Gastroesophageal sphincter (tissue), 4 donors: ENCODE measurements around the gene CPNE7. TPM values are rescaled to one million over a fixed set of nuclear protein-coding genes. Genes with fewer than 3 reads are reported as not detected.

Source experiments
- ATAC-seq: fragments of 150-250 bp; one replicate; pipeline ENCODE4 v1.9.1; 2016; ENCODE audit warnings: mild to moderate bottlenecking, moderate library complexity
- H3K27ac ChIP-seq, 4 donors: fragments of 200-600 bp; sonication (generic) in 3 of 4; 1 replicate in 3 of 4; 2 replicates in 1 of 4; pipeline ENCODE4 v1.5.1; 2016 to 2019
- H3K27me3 ChIP-seq: fragments of 200-600 bp; sonication (generic); one replicate; pipeline ENCODE4 v1.5.1; 2019
- H3K36me3 ChIP-seq, 2 donors: fragments of 200-600 bp; sonication (generic); one replicate each; pipeline ENCODE4 v1.5.1; 2019; ENCODE audit warnings: control low read depth in 1 of 2
- H3K4me1 ChIP-seq, 3 donors: fragments of 200-600 bp; sonication (generic); 1 replicate in 2 of 3; 2 replicates in 1 of 3; pipeline ENCODE4 v1.5.1; 2016 to 2019; ENCODE audit warnings: control low read depth in 2 of 3
- H3K4me3 ChIP-seq, 2 donors: fragments of 200-600 bp; sonication (generic); one replicate each; pipeline ENCODE4 v1.5.1; 2019; ENCODE audit warnings: mild to moderate bottlenecking in 1 of 2, moderate library complexity in 1 of 2
- H3K9me3 ChIP-seq, 3 donors: fragments of 200-600 bp; sonication (generic); one replicate each; pipeline ENCODE4 v1.5.1; 2017 to 2019; ENCODE audit warnings: control low read depth in 2 of 3
- EP300 ChIP-seq: sonication (generic); formaldehyde crosslinking; IDR thresholded peaks from one replicate; pipeline ENCODE4 v1.6.1; 2017; ENCODE audit warnings: antibody characterized with exemption, mild to moderate bottlenecking
- POLR2A ChIP-seq, 2 donors: fragments of 450-650 bp; IDR thresholded peaks; one replicate each; pipeline ENCODE4 v1.6.1; 2017; ENCODE audit warnings: antibody characterized with exemption in 2 of 2, mild to moderate bottlenecking in 2 of 2, moderate library complexity in 1 of 2
- POLR2AphosphoS5 ChIP-seq: sonication (generic); formaldehyde crosslinking; IDR thresholded peaks from one replicate; pipeline ENCODE4 v1.6.1; 2017; ENCODE audit warnings: antibody characterized with exemption
- WGBS, 2 donors: methylation state at CpG; one replicate each; pipeline ENCODE4 v1.1.5; 2018; ENCODE audit warnings: low coverage in 1 of 2; 5-methylcytosine and 5-hydroxymethylcytosine counted together
- total RNA-seq, 4 donors: library from RNA; depleted of rRNA; stranded (reverse); fragments of >200 nt; gene quantifications; one replicate each; pipeline ENCODE4 v1.1.0, GENCODE V29; 2016
- TF ChIP-seq, protein P1 (sequence below), 4 experiments: fragments of 200-600 bp in 2 of 4; fragments of 450-650 bp in 2 of 4; sonication (generic) in 1 of 4; IDR thresholded peaks; one replicate each; pipeline ENCODE4 v1.5.1; 2017 to 2019; ENCODE audit warnings: antibody characterized with exemption in 4 of 4, mild to moderate bottlenecking in 2 of 4, moderate library complexity in 2 of 4

The CPNE7 gene
- total RNA-seq, 4 donors from 2014 or later = 0.67 to 1.8 TPM; not detected in 2

DNA sequence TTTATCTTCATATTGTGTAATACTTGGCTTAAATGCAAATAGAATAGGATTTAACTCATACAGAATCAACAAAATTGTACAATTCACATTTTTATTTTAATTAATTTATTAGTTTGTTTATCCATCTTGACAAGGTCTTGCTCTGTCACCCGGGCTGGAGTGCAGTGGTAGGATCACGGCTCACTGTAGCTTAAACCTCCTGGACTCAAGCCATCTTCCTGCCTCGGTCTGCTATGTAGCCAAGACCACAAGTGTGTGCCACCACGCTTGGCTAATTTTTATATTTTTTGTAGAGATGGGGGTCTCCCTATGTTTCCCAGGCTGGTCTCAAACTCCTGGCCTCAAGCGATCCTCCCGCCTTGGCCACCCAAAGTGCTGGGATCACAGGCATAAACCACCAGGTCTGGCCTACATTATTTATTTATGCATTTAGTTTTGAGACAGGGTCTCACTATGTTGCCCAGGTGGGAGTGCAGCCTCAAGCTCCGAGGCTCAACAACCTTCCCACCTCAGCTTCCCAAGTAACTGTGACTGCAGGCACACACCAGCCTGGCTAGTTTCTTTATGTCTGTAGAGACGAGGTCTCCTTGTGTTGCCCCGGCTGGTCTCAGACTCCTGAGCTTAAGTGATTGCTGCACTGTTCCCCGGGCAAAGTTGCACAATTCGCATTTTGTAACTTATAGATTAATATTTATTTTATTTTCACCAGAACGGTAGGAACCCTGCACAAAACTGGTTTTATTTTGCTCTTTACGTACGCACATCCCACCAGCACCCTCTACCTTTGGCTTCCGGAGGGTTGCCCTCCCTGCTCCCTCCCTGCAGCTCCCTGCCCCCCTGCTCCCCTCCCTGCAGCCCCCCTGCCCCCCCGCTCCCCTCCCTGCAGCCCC is 42.8 kb downstream of the CPNE7 start:
- Histone ChIP-seq H3K36me3 (no peaks in the 10 kb centered on the region), H3K4me1 (no peaks in the 10 kb centered on the region), H3K4me3 (no peak overlapping the region), H3K27ac (no peak overlapping the region), H3K9me3 (no peaks in the 10 kb centered on the region), H3K27me3 (peaks cover 91% of the 10 kb centered on the region)
- TF ChIP-seq EP300 (no peak), POLR2A (IDR thresholded peaks at IDR 0.05) (no peak), POLR2AphosphoS5 (no peak)
- TF ChIP-seq, protein P1, sequence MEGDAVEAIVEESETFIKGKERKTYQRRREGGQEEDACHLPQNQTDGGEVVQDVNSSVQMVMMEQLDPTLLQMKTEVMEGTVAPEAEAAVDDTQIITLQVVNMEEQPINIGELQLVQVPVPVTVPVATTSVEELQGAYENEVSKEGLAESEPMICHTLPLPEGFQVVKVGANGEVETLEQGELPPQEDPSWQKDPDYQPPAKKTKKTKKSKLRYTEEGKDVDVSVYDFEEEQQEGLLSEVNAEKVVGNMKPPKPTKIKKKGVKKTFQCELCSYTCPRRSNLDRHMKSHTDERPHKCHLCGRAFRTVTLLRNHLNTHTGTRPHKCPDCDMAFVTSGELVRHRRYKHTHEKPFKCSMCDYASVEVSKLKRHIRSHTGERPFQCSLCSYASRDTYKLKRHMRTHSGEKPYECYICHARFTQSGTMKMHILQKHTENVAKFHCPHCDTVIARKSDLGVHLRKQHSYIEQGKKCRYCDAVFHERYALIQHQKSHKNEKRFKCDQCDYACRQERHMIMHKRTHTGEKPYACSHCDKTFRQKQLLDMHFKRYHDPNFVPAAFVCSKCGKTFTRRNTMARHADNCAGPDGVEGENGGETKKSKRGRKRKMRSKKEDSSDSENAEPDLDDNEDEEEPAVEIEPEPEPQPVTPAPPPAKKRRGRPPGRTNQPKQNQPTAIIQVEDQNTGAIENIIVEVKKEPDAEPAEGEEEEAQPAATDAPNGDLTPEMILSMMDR (IDR thresholded peaks at IDR 0.05) = no peak
- no peak for ATAC-seq
- 30 to 31% methylated on average over 12 to 15 of the region's 16 CpGs for WGBS, 2 donors

DNA sequence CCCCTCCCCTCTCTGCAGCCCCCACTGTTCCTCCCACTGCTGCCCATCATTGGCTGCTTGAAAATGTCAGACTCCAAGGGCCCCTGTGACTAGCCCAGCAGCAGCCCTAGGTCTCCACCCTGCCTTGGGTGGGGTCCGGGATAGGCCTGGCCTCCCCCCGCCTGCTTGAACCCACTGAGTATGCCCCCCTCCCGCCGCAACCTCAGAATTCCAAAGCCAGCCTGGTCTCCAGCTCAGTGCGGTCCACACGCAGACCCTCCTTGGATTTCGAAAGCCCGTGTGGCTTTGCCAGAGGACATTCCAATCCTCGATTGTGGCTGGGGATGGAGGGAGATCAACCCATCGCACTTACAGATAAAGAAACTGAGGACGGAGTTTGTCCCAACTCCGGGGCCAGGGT is 44.3 kb downstream of the CPNE7 start:
- no peaks in the 10 kb centered on the region for H3K4me1 ChIP-seq
- no peaks in the 10 kb centered on the region for H3K36me3 ChIP-seq
- H3K9me3 ChIP-seq = no peaks in the 10 kb centered on the region
- no peak for TF ChIP-seq EP300
- TF ChIP-seq, protein P1 (IDR thresholded peaks at IDR 0.05) = no peak
- TF ChIP-seq POLR2AphosphoS5 = no peak
- TF ChIP-seq POLR2A (IDR thresholded peaks at IDR 0.05) = no peak
- WGBS, 2 donors = no CpG with 5 or more reads among the region's 12 CpGs
- ATAC-seq = no peak
- H3K4me3 ChIP-seq = no peak overlapping the region
- no peak overlapping the region for H3K27ac ChIP-seq
- H3K27me3 ChIP-seq = peaks cover 90% of the 10 kb centered on the region

DNA sequence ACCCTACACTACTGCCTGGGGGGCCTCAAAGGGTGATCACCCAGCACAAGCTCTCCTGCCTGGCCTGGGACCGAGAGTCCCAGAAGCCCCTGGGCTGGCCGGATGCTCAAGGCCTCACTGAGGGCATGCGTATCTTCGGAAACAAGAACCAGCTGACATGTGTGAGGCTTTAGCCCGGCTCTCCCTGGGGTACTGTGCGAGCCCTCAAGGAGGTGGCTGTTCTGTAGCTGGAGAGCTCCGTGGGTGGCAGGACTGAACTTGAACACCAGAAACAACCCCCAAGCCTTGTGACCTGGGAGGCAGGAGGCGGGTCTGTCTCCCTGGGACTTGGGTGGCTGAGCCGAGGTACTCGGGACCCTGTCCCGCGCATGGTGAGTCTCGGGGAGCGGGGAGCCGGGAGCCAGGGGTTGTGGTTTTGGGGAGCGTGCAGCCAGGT is 44.9 kb downstream of the CPNE7 start:
- no peak for TF ChIP-seq EP300
- no peak for ATAC-seq
- Histone ChIP-seq H3K27ac (no peak overlapping the region), H3K4me3 (no peak overlapping the region), H3K9me3 (no peaks in the 10 kb centered on the region), H3K27me3 (peaks cover 90% of the 10 kb centered on the region), H3K36me3 (no peaks in the 10 kb centered on the region), H3K4me1 (no peaks in the 10 kb centered on the region)
- 78% methylated on average over 3 of the region's 16 CpGs; no CpG with 5 or more reads in 1 of the 2 donors for WGBS, 2 donors

DNA sequence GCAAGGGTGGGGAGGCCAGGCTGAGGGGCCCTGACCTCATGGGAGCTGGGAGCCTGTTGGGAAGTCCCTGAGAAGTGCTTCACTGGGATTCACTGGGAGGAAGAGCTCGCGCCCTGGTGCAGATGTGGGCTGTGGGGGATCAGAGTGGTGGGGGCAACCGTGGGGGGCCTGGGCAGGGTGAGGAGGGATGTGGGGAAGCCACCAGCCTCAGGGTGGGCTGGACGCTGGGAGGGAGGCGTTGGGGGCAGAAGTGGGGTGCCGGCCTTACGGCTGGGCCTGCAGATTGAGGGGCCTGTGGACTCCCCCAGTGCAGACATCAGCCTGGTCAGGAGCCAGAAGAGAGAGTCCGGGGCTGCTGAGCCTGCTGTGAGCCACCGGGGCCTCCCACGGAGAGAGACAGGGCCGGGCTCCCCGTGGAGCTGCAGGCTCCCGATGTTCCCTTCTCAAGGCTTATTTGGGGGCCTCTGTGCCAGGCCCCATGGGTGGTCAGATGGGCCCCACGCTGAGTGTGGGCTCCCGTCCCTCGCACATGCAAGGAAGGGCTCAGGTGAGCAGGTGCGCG is 45.7 kb downstream of the CPNE7 start:
- Histone ChIP-seq H3K27me3 (peaks cover 84% of the 10 kb centered on the region), H3K27ac (no peak overlapping the region), H3K4me3 (no peak overlapping the region), H3K4me1 (no peaks in the 10 kb centered on the region), H3K36me3 (no peaks in the 10 kb centered on the region), H3K9me3 (no peaks in the 10 kb centered on the region)
- TF ChIP-seq, protein P1 (IDR thresholded peaks at IDR 0.05) = no peak
- TF ChIP-seq POLR2A (IDR thresholded peaks at IDR 0.05) (no peak), EP300 (no peak), POLR2AphosphoS5 (no peak)
- ATAC-seq = no peak
- no CpG with 5 or more reads among the region's 18 CpGs for WGBS, 2 donors

DNA sequence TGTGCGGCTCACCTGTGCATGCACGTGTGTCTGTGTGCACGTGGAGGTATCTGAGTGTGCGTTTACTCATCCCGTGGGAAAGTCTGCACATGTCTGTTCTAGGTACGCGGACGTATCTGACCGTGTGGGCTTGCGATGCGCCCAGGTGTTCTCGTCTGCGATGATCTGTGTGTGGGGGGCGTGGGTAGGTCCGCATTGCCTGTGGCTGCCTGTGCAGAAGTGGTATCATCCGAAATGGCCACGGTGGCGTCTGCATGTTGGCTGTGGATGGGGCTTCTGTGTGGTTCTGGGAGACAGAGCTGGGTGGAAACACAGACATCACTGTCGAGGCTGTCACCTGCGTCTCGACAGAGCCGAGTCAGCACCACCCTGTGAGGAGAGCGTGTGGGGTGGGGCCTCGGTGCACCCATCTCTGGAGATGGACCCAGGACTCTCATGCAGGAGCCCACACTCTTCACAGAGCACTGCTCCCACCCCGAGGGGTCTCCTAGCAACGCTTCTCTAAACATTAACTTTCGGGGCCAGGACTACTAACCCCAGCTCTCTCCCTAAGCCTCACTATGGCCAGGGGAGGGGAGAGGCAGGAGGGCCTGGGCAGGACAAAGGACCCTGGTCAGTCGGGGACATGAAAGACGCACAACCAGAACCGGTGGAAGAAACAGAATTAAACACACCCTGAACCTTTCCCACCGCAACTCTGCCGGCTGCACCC is 46.3 kb downstream of the CPNE7 start:
- no peak overlapping the region for H3K4me3 ChIP-seq
- 56 to 66% methylated on average over 5 to 18 of the region's 32 CpGs for WGBS, 2 donors
- H3K27me3 ChIP-seq = peaks cover 77% of the 10 kb centered on the region
- no peaks in the 10 kb centered on the region for H3K36me3 ChIP-seq
- H3K4me1 ChIP-seq = no peaks in the 10 kb centered on the region
- no peak overlapping the region for H3K27ac ChIP-seq
- TF ChIP-seq POLR2AphosphoS5 = no peak
- TF ChIP-seq, protein P1 (IDR thresholded peaks at IDR 0.05) = no peak
- no peak for TF ChIP-seq EP300
- no peak for TF ChIP-seq POLR2A (IDR thresholded peaks at IDR 0.05)
- no peaks in the 10 kb centered on the region for H3K9me3 ChIP-seq
- ATAC-seq = no peak
